GM19467 (cell line): ENCODE measurements around the gene SCLT1.

Source experiments
- ATAC-seq: cut with Tn5 transposase; IDR thresholded peaks from one replicate; pipeline ENCODE4 v1.9.1; 2021; ENCODE audit warnings: mild to moderate bottlenecking, moderate library complexity; ENCODE audit not compliant: unreplicated experiment

The SCLT1 gene

GRCh38 chr4:128961405-128961804 is 131.9 kb downstream of the SCLT1 start:
- no peak for ATAC-seq

DNA sequence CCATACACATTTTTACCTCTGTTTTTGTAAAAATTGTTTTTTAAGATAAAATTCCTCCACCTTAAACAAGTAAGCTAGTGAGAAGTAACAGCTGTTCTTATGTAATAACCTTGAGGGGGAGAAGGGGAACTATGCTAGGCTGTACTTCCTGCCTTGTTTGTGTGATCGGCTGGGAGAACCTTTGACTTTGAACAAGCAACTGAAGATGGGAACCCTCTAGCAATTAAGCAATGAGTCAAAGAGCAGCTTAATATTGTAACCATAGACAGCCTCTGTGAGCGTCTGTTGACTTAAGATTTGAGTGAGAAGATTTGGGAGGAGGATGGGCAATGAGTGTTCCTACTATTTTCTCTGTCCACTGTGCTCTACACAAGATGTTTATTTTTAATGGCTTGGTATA is 135.1 kb downstream of the SCLT1 start:
- ATAC-seq = no peak

DNA sequence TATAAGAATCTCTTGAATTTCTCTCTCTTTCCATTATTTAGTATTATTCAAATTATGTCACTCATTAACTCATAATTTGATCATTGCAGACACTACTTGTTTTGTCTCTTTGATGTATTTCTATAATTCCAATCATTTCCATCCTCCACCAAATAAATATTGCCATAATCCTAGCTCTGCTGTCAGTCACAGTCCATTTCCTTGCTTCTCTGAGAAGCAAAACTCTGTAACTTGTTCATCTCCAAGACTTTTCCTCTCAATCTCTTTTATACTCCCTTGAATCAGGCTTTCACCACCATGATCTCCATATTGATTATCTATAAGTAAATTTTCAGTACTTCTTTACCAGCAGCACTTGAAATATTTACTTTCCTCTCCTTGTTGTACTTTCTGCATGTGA is 135.9 kb downstream of the SCLT1 start:
- no peak for ATAC-seq

- ATAC-seq = no peak
Observed at GRCh38 chr4:128955751-128956150, 137.6 kb downstream of the SCLT1 start.

- no peak for ATAC-seq
Observed at GRCh38 chr4:128954941-128955340, 138.4 kb downstream of the SCLT1 start.

DNA sequence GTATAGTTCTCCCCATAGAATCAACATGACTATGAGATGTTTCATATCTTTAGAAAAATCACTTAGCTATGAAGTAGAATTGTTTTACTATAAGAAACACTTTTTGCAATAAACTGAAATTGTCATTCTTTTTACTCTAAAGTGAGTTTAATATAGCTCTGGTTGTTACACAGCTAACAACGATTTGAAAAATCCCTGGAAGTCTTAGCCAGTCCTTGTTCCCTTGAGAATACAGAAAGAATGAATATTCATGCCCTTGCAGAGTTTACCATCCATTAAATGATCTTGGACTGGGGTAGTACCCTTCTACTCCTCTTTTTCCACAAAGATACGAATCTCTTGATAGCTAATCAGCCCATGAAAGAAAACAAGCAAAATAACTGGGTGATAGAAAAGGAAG is 142.0 kb downstream of the SCLT1 start:
- ATAC-seq = no peak

- ATAC-seq = no peak
Observed at GRCh38 chr4:128950796-128951195, 142.5 kb downstream of the SCLT1 start.

GRCh38 chr4:128946916-128947315 is 146.4 kb downstream of the SCLT1 start:
- ATAC-seq = no peak

- ATAC-seq = no peak
Observed at GRCh38 chr4:128942607-128943006, 150.7 kb downstream of the SCLT1 start.

DNA sequence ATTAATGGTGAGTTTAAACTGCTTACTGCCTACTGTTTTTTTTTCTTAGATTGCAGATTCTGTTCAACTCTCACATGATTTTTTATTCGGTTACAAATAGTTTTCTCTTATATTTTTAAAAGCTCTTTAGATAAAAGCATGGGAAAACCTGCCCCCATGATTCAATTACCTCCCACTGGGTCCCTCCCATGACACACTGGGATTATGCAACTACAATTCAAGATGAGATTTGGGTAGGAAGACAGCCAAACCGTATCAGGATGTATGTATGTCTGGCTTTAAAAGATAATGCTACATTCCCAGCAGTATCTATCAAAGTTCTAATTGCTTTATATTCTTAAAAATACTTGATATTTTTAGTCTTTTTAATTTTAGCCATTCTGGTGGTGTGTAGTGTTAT is 152.4 kb downstream of the SCLT1 start:
- no peak for ATAC-seq

GRCh38 chr4:128930051-128930450 is 163.3 kb downstream of the SCLT1 start:
- ATAC-seq = no peak

DNA sequence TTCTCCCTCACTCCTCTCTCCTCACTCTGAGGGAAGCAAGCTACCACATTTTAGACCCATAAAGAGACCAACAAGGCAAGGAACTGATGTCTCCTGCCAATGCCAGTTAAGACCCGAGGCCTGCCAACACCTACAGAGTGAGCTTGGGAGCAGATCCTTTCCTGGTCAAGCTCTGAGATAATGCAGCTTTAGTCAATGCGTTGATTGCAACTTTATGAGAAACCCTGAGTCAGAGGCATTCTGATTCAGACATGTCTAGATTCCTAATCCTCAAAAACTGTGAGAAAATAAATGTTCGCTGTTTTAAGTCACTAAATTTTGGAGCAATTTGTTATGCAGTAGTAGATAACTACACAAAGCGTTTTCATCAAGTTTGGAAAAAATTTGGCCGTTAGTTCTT is 168.4 kb downstream of the SCLT1 start:
- no peak for ATAC-seq

DNA sequence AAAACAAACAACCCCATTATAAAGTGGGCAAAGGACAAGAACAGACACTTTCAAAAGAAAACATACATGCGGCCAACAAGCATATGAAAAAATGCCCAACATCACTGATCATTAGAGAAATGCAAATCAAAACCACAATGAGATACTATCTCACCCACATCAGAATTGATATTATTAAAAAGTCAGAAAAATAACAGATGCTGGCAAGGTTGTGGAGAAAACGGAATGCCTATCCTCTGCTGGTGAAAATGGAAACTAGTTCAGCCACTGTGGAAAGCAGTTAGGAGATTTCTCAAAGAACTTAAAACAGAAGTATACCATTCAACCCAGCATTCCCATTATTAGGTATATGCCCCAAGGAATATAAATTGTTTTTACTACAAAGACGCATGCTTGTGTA is 171.4 kb downstream of the SCLT1 start:
- ATAC-seq = no peak

DNA sequence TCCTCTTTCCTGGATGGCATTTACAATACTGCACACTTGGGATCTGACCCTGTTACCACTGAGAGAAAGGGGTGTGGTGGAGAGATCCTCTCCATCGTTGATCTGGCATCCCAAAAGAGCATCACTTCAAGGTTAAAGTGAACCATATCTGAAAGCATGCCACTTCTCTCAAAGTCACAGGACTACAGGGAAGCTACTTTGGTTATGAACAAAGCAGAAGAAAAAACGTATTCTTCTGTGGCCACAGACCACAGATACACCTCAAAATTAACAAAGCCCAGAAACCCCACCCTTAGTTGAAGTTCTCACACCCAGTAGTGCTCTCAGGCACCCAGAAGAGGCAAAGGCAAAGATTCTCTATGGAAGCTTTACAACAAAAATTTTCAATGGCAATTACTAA is 175.6 kb downstream of the SCLT1 start:
- ATAC-seq = peak; percentile 68

GRCh38 chr4:128916832-128917231 is 176.5 kb downstream of the SCLT1 start:
- peak; percentile 81 for ATAC-seq

DNA sequence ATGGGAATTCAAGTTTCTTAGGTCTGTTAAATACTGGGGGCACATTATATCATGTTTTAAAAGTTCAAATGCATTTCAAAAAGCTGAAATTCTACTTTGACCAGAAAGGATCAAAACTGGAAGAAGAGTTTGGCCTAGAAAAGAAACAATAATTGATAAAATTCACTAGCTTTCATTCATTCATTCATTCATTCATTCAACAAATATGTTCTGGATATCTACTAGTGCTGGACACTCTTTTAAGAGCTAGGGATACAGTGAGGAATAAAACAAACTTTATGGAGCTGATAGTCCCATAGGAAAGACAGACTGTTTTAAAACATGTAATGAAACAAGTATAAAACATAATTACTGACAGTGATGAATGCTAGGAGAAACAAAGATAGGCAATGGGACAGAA is 177.8 kb downstream of the SCLT1 start:
- ATAC-seq = no peak

DNA sequence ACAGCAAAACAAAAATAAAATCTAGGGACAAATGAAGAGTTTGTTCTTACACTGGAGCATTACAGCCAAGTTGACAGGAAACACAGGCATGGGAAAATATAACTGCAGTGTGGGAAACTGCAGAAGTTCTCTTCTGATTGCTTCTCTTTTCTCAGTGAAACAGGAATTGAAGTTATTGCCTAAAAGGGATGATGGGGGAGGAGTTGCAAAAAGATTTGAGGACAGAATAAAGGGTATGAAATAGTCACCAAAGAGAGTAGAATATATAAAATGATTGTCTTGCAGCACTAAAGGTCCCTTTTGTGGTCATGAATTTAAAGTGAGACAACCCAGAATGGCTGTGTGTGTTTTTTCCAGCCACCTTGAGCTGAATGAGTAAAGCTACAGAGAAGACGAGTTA is 180.1 kb downstream of the SCLT1 start:
- ATAC-seq = no peak

DNA sequence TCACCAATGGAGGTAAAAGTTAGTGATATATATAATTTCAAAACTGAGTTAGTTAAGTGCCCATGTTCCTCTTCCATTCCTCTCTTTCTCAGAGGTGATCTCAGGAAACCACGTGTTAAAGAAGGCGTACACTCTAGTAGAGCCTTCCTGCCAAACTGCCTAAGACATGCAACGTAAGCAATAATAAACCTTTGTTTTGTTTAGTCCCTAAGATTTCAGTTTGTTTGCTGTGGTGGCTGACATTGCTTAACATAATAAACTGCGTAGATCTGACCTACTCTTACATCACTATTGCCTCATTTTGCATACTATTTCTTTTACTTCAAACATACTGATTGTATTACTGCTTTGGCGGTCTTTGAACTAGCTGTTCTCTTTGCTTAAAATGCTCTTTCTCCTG is 184.6 kb downstream of the SCLT1 start:
- no peak for ATAC-seq

DNA sequence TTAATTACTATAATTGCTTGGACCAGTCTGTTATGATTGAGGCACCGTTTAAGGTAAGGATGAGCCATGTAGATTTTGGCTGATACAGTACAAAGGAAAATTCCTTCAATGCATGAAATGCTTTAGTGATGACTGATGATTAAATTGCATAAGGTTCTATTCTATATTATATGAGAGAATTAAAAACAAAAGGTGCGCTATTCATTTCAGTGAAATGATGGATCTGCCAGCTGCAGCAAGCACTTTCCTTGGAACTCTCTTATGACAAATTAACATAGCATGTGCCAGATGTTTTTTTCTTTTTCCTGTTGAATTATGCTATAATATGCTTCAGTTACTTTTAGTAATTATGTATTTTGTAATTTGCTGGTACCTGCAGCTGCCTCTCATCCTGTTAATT is 185.4 kb downstream of the SCLT1 start:
- ATAC-seq = no peak

DNA sequence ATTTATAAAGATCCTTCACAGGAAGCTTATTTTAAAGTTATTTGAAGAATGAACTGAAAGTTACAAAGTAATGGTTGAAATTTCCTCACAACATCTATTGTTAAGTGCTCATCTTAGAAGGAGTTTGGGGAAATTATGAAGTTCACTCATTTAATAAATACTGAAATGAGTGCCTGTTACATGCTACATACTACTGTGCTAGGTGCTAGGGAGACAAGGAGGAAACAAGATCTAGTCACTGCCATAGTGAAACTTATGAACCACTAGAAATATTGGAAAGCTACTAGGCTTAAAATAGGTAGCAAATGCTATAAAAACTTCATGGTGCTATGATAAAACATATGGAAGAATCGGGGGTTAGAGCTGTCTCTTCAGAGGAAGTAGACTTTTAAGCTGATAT is 186.8 kb downstream of the SCLT1 start:
- no peak for ATAC-seq

GRCh38 chr4:128904821-128905220 is 188.5 kb downstream of the SCLT1 start:
- ATAC-seq = no peak

DNA sequence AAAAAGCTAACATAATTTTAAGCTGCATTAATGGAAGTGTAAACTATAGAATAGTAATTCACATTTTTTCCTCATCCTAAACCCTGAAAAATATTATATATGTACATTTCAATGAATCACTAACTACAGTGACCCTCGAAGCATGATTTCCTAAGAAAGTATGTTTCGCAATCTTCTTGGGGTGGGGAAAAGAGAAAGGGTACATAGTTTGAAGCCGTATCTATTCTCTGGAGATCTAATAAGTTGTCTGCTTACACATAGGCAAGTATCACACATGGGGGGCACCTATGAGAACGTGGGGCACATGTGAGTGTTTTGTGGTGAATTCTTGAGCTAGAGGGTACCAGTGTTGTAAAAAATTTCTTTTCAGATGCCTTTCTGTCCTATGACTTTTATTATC is 212.7 kb downstream of the SCLT1 start:
- no peak for ATAC-seq

GRCh38 chr4:128879971-128880370 is 213.4 kb downstream of the SCLT1 start:
- no peak for ATAC-seq

DNA sequence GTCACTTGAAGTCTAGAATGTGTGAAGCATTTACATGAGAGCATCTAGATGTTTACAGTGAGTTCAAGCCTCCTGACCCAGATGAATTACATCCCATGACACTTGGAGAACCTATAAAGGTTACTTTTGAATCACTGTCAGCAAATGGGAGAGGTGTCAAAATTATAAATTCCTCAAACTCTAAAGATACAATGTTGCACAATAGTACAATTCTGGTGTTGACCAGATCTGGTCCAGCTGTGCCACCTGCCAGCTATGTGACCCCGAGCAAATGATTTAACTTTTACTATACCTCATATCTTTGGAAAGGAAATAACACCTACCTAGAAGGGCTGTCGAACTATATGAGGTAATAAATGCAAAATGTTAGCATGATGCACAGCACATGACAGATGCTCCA is 214.1 kb downstream of the SCLT1 start:
- no peak for ATAC-seq
